IMR-90 (cell line): ENCODE measurements around the gene MYDGF. TPM values are rescaled to one million over a fixed set of nuclear protein-coding genes. Genes with fewer than 3 reads are reported as not detected.

ENCODE experiments used
- ATAC-seq: fragments of 200-7000 bp; cut with Tn5 transposase; 2 replicates; pipeline ENCODE4 v1.9.1; 2020; ENCODE audit warnings: low read depth, mild to moderate bottlenecking, moderate library complexity
- BruUV-seq: library from RNA; stranded (reverse); fragments of 400-500 nt; replicated peaks from 2 replicates; lab custom pipeline; 2021; lab: Mats Ljungman, UMichigan
- CTCF ChIA-PET: fragments of 300-600 bp; formaldehyde crosslinking; extraction: SDS; loops from one replicate; lab custom pipeline; 2021; ENCODE audit warnings: antibody characterized with exemption; lab: Yijun Ruan, JAX
- POLR2A ChIA-PET: fragments of 300-600 bp; sonication (Branson Sonifier 250); formaldehyde crosslinking; loops from one replicate; lab custom pipeline; 2022; ENCODE audit warnings: antibody characterized with exemption; ENCODE audit not compliant: unreplicated experiment; lab: Charles Lee
- DNase-seq: peaks from one replicate; pipeline ENCODE4 v3.0.0; 2013
- H2AFZ ChIP-seq: replicated peaks from 2 replicates; pipeline ENCODE3; 2013; ENCODE audit warnings: low read length, mild to moderate bottlenecking; ENCODE audit not compliant: poor library complexity
- H2AK5ac ChIP-seq: 2 replicates; pipeline ENCODE4 v1.6.1; 2013; ENCODE audit warnings: low read depth, low read length, inconsistent platforms
- H2AK9ac ChIP-seq: replicated peaks from 2 replicates; pipeline ENCODE3; 2013; ENCODE audit warnings: mild to moderate bottlenecking, low read depth, low read length, moderate library complexity; ENCODE audit not compliant: poor library complexity
- H2BK120ac ChIP-seq: 2 replicates; pipeline ENCODE4 v1.6.1; 2013; ENCODE audit warnings: low read depth, low read length, inconsistent platforms
- H2BK15ac ChIP-seq: 3 replicates; pipeline ENCODE4 v1.6.1; 2013; ENCODE audit warnings: low read depth, low read length, inconsistent platforms
- H2BK20ac ChIP-seq: 2 replicates; pipeline ENCODE4 v1.6.1; 2013; ENCODE audit warnings: low read depth, mild to moderate bottlenecking, inconsistent platforms, low read length, moderate library complexity
- H2BK5ac ChIP-seq: 2 replicates; pipeline ENCODE4 v1.6.1; 2013; ENCODE audit warnings: mild to moderate bottlenecking, low read depth, low read length, inconsistent platforms; ENCODE audit not compliant: poor library complexity, severe bottlenecking
- H3K14ac ChIP-seq: replicated peaks from 2 replicates; pipeline ENCODE4 v1.6.1; 2013; ENCODE audit warnings: low read depth, low read length, inconsistent platforms
- H3K18ac ChIP-seq: 2 replicates; pipeline ENCODE4 v1.6.1; 2013; ENCODE audit warnings: low read depth, low read length, control low read depth
- H3K23ac ChIP-seq: 2 replicates; pipeline ENCODE4 v1.6.1; 2013; ENCODE audit warnings: low read depth, low read length, inconsistent platforms
- H3K27ac ChIP-seq: 2 replicates; pipeline ENCODE4 v1.5.1; 2013; ENCODE audit warnings: mild to moderate bottlenecking, control low read depth, low read length; ENCODE audit not compliant: insufficient read depth
- H3K27me3 ChIP-seq: 2 replicates; pipeline ENCODE4 v1.6.1; 2013; ENCODE audit warnings: low read length; ENCODE audit not compliant: control insufficient read depth, insufficient read depth
- H3K36me3 ChIP-seq: 2 replicates; pipeline ENCODE4 v1.6.1; 2013; ENCODE audit warnings: low read length, mixed read lengths; ENCODE audit not compliant: control insufficient read depth, insufficient read depth
- H3K4ac ChIP-seq: 2 replicates; pipeline ENCODE4 v1.6.1; 2013; ENCODE audit warnings: low read depth, low read length, inconsistent platforms
- H3K4me1 ChIP-seq: 2 replicates; pipeline ENCODE4 v1.6.1; 2013; ENCODE audit warnings: low read length, mixed read lengths; ENCODE audit not compliant: control insufficient read depth, insufficient read depth
- H3K4me2 ChIP-seq: 2 replicates; pipeline ENCODE4 v1.6.1; 2013; ENCODE audit warnings: low read depth, mild to moderate bottlenecking, control low read depth, low read length, moderate library complexity
- H3K4me3 ChIP-seq: 2 replicates; pipeline ENCODE4 v1.5.1; 2013; ENCODE audit warnings: low read depth, mild to moderate bottlenecking, control low read depth, low read length, moderate library complexity; ENCODE audit not compliant: insufficient read depth
- H3K56ac ChIP-seq: 2 replicates; pipeline ENCODE4 v1.6.1; 2013; ENCODE audit warnings: low read length, inconsistent platforms; ENCODE audit not compliant: insufficient read depth; ENCODE audit errors: extremely low read depth
- H3K79me1 ChIP-seq, 2 experiments: 2 replicates each; pipeline ENCODE4 v1.6.1; 2013; ENCODE audit warnings: low read length in 2 of 2, inconsistent platforms in 1 of 2, low read depth in 1 of 2
- H3K9ac ChIP-seq: 2 replicates; pipeline ENCODE4 v1.6.1; 2013; ENCODE audit warnings: low read depth, low read length, control low read depth
- H3K9me1 ChIP-seq: 2 replicates; pipeline ENCODE4 v1.6.1; 2013; ENCODE audit warnings: low read length, inconsistent platforms; ENCODE audit not compliant: insufficient read depth
- H3K9me3 ChIP-seq: 2 replicates; pipeline ENCODE4 v1.6.1; 2013; ENCODE audit warnings: low read length; ENCODE audit not compliant: control insufficient read depth, insufficient read depth
- H4K20me1 ChIP-seq: 2 replicates; pipeline ENCODE4 v1.6.1; 2013; ENCODE audit warnings: low read length, inconsistent platforms; ENCODE audit not compliant: insufficient read depth
- H4K5ac ChIP-seq: 2 replicates; pipeline ENCODE4 v1.6.1; 2013; ENCODE audit warnings: mild to moderate bottlenecking, low read depth, low read length, control low read depth
- H4K8ac ChIP-seq, 2 experiments: 2 replicates each; pipeline ENCODE4 v1.6.1; 2013; ENCODE audit warnings: low read depth in 2 of 2, low read length in 2 of 2, control low read depth in 1 of 2, inconsistent platforms in 1 of 2
- H4K91ac ChIP-seq: 2 replicates; pipeline ENCODE4 v1.6.1; 2013; ENCODE audit warnings: low read depth, low read length, inconsistent platforms; ENCODE audit not compliant: insufficient read depth
- CEBPB ChIP-seq: IDR thresholded peaks from 2 replicates; pipeline ENCODE4 v1.6.1; 2012; ENCODE audit warnings: low read depth, low read length, improper control_type of control experiment
- MAFK ChIP-seq: IDR thresholded peaks from 2 replicates; pipeline ENCODE4 v1.6.1; 2012; ENCODE audit warnings: low read depth, low read length, improper control_type of control experiment
- MAZ ChIP-seq: IDR thresholded peaks from 2 replicates; pipeline ENCODE4 v1.6.1; 2012; ENCODE audit warnings: low read depth, mild to moderate bottlenecking, low read length, improper control_type of control experiment, moderate library complexity, borderline replicate concordance
- MXI1 ChIP-seq: IDR thresholded peaks from 2 replicates; pipeline ENCODE4 v1.6.1; 2012; ENCODE audit warnings: low read depth, mild to moderate bottlenecking, low read length, moderate library complexity, borderline replicate concordance
- RCOR1 ChIP-seq: IDR thresholded peaks from 2 replicates; pipeline ENCODE4 v1.6.1; 2012; ENCODE audit warnings: mild to moderate bottlenecking, low read length, improper control_type of control experiment; ENCODE audit not compliant: insufficient replicate concordance
- RFX5 ChIP-seq: IDR thresholded peaks from 2 replicates; pipeline ENCODE4 v1.8.0; 2012; ENCODE audit warnings: low read depth, mild to moderate bottlenecking, low read length, moderate library complexity
- SMC3 ChIP-seq: fragments of 150-350 bp; IDR thresholded peaks from 2 replicates; pipeline ENCODE4 v1.6.1; 2016; ENCODE audit warnings: low read depth, mild to moderate bottlenecking, antibody characterized with exemption, low read length, moderate library complexity
- WGBS, 2 experiments: methylation state at CpG; one replicate each; pipeline versions ENCODE4 v1.1.5 to v1.1.7; 2013; ENCODE audit warnings: missing lambda C conversion rate in 2 of 2; ENCODE audit not compliant: insufficient read length in 1 of 2; ENCODE audit errors: extremely low coverage in 2 of 2; 5-methylcytosine and 5-hydroxymethylcytosine counted together
- dilution Hi-C: fragments of 300-500 bp; cut with HindIII; formaldehyde crosslinking; loops from one replicate; pipeline ENCODE4 v1.14.3; 2018; ENCODE audit warnings: low sequenced_read_pairs; ENCODE audit not compliant: unreplicated experiment
- in situ Hi-C: fragments of 300-500 bp; cut with MboI; formaldehyde crosslinking; loops from 3 replicates; pipeline ENCODE4 v1.14.3; 2019; ENCODE audit warnings: low sequenced_read_pairs, inconsistent platforms, mixed read lengths
- intact Hi-C: fragments of 100-400 bp; cut with micrococcal nuclease; formaldehyde crosslinking; loops from 2 replicates; pipeline ENCODE4 v1.10.0; 2022
- polyA plus RNA-seq, 3 experiments: library from polyadenylated mRNA; depleted of rRNA; stranded (reverse); fragments of >200 nt; gene quantifications; 2 replicates each; pipeline ENCODE4 v1.2.3, GENCODE V29; 2012; ENCODE audit warnings: low replicate concordance in 1 of 3
- total RNA-seq: library from RNA; depleted of rRNA; stranded (reverse); fragments of >200 nt; gene quantifications from 2 replicates; pipeline ENCODE4 v1.2.3, GENCODE V29; 2012

The MYDGF gene
- total and polyA plus RNA-seq, 2 of the 4 experiments (the other 2 are of a cell fraction), result 203 to 310 TPM

- Histone ChIP-seq H3K27ac (no peak overlapping the region), H2BK5ac (no peak overlapping the region), H3K18ac (no peak overlapping the region), H2AFZ (no peak overlapping the region), H3K4me2 (no peak overlapping the region), H2AK9ac (peak overlapping the region; percentile 5), H4K91ac (no peak overlapping the region), H3K27me3 (no peaks in the 10 kb centered on the region), H3K4me3 (no peak overlapping the region), H3K14ac (no peak overlapping the region), H3K4ac (no peak overlapping the region), H3K9ac (no peak overlapping the region), H2BK15ac (no peak overlapping the region), H3K56ac (no peak overlapping the region), H2BK20ac (no peak overlapping the region), H4K5ac (no peak overlapping the region), H3K36me3 (peaks cover 62% of the 10 kb centered on the region), H4K8ac (no peak overlapping the region), H3K4me1 (no peaks in the 10 kb centered on the region), H3K79me1 (peaks cover 13 to 69% of the 10 kb centered on the region in 2 experiments; a peak in 3 of 4 replicates), H3K9me3 (no peaks in the 10 kb centered on the region; the same call in 1 of the 2 replicates), H2AK5ac (no peak overlapping the region), H3K23ac (no peak overlapping the region), H4K20me1 (peaks cover 46% of the 10 kb centered on the region), H3K9me1 (no peaks in the 10 kb centered on the region), H2BK120ac (no peak overlapping the region)
- in situ Hi-C loops (no loop called here), intact Hi-C loops (no loop called here), dilution Hi-C loops (no loop called here)
- ChIA-PET CTCF (no interaction called here), POLR2A (no interaction called here)
- no TSS peak for BruUV-seq
- TF ChIP-seq CEBPB, result no peak
- TF ChIP-seq MAZ, result no peak
- no peak for TF ChIP-seq MXI1
- TF ChIP-seq MAFK, result no peak
- no peak for TF ChIP-seq RCOR1
- no peak for TF ChIP-seq SMC3
- no peak for TF ChIP-seq RFX5
- DNase-seq (no peak), ATAC-seq (no peak)
- WGBS, 2 experiments, result 81% methylated on average over 6 of the region's 6 CpGs; no CpG with 5 or more reads in 1 of the 2 experiments
Measured at GRCh38 chr19:4662812-4663211, 7.3 kb downstream of the MYDGF start.
